ENCODE data around the gene TTLL6. TPM values are rescaled to one million over a fixed set of nuclear protein-coding genes. Genes with fewer than 3 reads are reported as not detected.

TTLL6 gene
- total and polyA plus RNA-seq, 2 of the 4 experiments (the other 2 are of a cell fraction), result not detected

- TF ChIP-seq BHLHE40 (IDR thresholded peaks at IDR 0.05; ENCODE audit: low read depth, low read length) (no peak), SMC3 (IDR thresholded peaks at IDR 0.05; ENCODE audit: low read depth, low read length) (no peak), MAZ (IDR thresholded peaks at IDR 0.05; ENCODE audit: borderline replicate concordance, low read depth, low read length) (no peak), CTCF (conservative IDR thresholded peaks at IDR 0.05; ENCODE audit: low read depth, low read length) (no peak), RAD21 (IDR thresholded peaks at IDR 0.05; ENCODE audit: low read length) (no peak), USF2 (IDR thresholded peaks at IDR 0.05; ENCODE audit: low read depth, low read length) (no peak), MXI1 (IDR thresholded peaks at IDR 0.05; ENCODE audit: borderline replicate concordance, low read depth, low read length) (no peak), MAFK (IDR thresholded peaks at IDR 0.05; ENCODE audit: low read depth, low read length) (no peak), RCOR1 (IDR thresholded peaks at IDR 0.05; ENCODE audit: insufficient replicate concordance, low read length) (no peak)
- POLR2A ChIA-PET (ENCODE audit: unreplicated experiment), result no interaction called here
- Histone ChIP-seq H3K4me1 (ENCODE audit: control insufficient read depth, insufficient read depth, low read length) (no peaks in the 10 kb centered on the region), H3K79me1 (ENCODE audit: low read depth in 1 of 2, low read length in 2 of 2) (no peaks in the 10 kb centered on the region), H3K36me3 (ENCODE audit: control insufficient read depth, insufficient read depth, low read length) (no peaks in the 10 kb centered on the region), H3K14ac (replicated peaks; ENCODE audit: low read depth, low read length) (no peak overlapping the region), H2AK5ac (ENCODE audit: low read depth, low read length) (no peak overlapping the region), H3K56ac (ENCODE audit: extremely low read depth, insufficient read depth, low read length) (no peak overlapping the region), H3K27ac (ENCODE audit: insufficient read depth, low read length) (no peak overlapping the region), H4K5ac (ENCODE audit: low read depth, low read length) (no peak overlapping the region), H4K91ac (ENCODE audit: insufficient read depth, low read depth, low read length) (no peak overlapping the region), H2BK15ac (ENCODE audit: low read depth, low read length) (no peak overlapping the region), H4K20me1 (ENCODE audit: insufficient read depth, low read length) (no peaks in the 10 kb centered on the region), H3K18ac (ENCODE audit: low read depth, low read length) (no peak overlapping the region), H3K9ac (ENCODE audit: low read depth, low read length) (no peak overlapping the region), H3K4me3 (ENCODE audit: insufficient read depth, low read depth, low read length) (no peak overlapping the region), H3K9me1 (ENCODE audit: insufficient read depth, low read length) (no peaks in the 10 kb centered on the region), H3K23ac (ENCODE audit: low read depth, low read length) (no peak overlapping the region), H3K27me3 (ENCODE audit: control insufficient read depth, insufficient read depth, low read length) (peaks cover 91% of the 10 kb centered on the region), H2AFZ (replicated peaks; ENCODE audit: low read length, poor library complexity) (no peak overlapping the region), H2BK5ac (ENCODE audit: low read depth, low read length, poor library complexity, severe bottlenecking) (no peak overlapping the region), H4K8ac (ENCODE audit: low read depth in 2 of 2, low read length in 2 of 2) (no peak overlapping the region), H3K4ac (ENCODE audit: low read depth, low read length) (no peak overlapping the region), H2BK120ac (ENCODE audit: low read depth, low read length) (no peak overlapping the region), H3K9me3 (ENCODE audit: control insufficient read depth, insufficient read depth, low read length) (peaks cover 9% of the 10 kb centered on the region), H2AK9ac (replicated peaks; ENCODE audit: low read depth, low read length, poor library complexity) (no peak overlapping the region), H3K4me2 (ENCODE audit: low read depth, low read length) (no peak overlapping the region), H2BK20ac (ENCODE audit: low read depth, low read length) (no peak overlapping the region)
- dilution Hi-C loops (cut with HindIII; ENCODE audit: low sequenced_read_pairs, unreplicated experiment) (no loop called here), intact Hi-C loops (cut with micrococcal nuclease) (no loop called here), in situ Hi-C loops (cut with MboI; ENCODE audit: low sequenced_read_pairs) (loop anchor here (10.0 kb wide), 1 partner anchor 46 kb away; no protein-coding TSS in a partner anchor)
- no peak for DNase-seq
- 22% methylated on average over 1 of the region's 11 CpGs; no CpG with 5 or more reads in 1 of the 2 experiments for WGBS, 2 experiments (ENCODE audit: extremely low coverage in 2 of 2, insufficient read length in 1 of 2)
- CTCF ChIA-PET, result no interaction called here
- no peak for ATAC-seq (ENCODE audit: low read depth)
- BruUV-seq (replicated peaks), result no TSS peak
Observed at GRCh38 chr17:48738424-48738802, 78.6 kb downstream of the TTLL6 start.
